ENCODE measurements around the gene PAQR4. TPM values are rescaled to one million over a fixed set of nuclear protein-coding genes. Genes with fewer than 3 reads are reported as not detected.

Gene PAQR4
- total and polyA plus RNA-seq, 2 of the 13 experiments (the other 11 are each of a cell fraction or from before 2014, with no cell fraction given), result 15.9 to 24.8 TPM

DNA sequence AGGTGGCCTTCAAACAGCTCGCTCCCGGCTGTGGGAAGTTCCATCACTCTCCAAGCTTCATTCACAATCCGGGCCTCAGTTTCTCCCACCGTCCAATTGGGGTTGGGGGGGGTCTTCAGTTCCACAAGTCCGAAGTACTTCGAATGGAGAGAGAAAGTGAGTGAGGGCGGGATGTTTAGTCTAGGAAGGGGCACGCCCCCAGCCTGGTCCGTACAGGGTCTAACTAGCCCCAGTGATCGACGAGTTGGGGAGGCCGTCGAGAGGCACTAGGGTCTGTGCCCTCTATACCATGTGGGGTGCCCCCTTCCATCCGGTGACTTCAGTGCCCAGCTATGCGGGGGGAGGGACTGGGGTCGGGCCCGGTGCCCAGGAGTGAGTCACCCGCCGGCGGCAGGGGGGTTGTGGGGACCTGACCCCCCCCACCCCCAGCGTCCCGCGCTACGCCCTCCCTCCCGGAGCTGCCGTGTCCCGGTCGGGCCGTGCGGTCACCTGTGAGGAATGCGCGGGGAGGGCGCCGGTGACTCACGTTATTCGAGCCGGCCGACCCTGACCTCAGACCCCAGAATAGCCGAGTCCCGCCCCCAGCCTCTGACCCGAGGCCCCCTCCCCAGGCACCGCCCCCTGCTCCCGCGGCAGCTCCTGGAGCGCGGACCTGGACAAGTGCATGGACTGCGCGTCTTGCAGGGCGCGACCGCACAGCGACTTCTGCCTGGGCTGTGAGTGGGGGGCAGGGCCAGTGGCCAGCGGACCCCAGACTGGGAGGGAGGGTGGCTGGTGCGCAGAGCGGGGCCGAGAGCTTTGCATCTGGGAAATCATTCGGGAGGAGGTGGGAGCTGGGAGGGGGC is 51.7 kb downstream of the PAQR4 start (continued):
- TF ChIP-seq ARNT2 (CRISPR knock-in tag; IDR thresholded peaks at IDR 0.05; ENCODE audit: low read depth) (peak; percentile 57; the same call in 1 of the 2 replicates), CREM (IDR thresholded peaks at IDR 0.05) (peak; percentile 54), CREM (CRISPR knock-in tag; IDR thresholded peaks at IDR 0.05) (no peak), GTF3A (CRISPR knock-in tag; conservative IDR thresholded peaks at IDR 0.05) (peak; percentile 84; the same call in 1 of the 2 replicates), ZNF160 (CRISPR knock-in tag; IDR thresholded peaks at IDR 0.05) (0 out of 2 replicates have a peak, but pooled peaks have one; percentile 57), ZMYM3 (CRISPR knock-in tag; IDR thresholded peaks at IDR 0.05) (peak; percentile 22; the same call in 1 of the 2 replicates), ZNF577 (CRISPR knock-in tag; IDR thresholded peaks at IDR 0.05; ENCODE audit: borderline replicate concordance, low read depth) (no peak), FOXK1 (CRISPR knock-in tag; IDR thresholded peaks at IDR 0.05; ENCODE audit: borderline replicate concordance, low read depth) (peak; percentile 34; the same call in 1 of the 2 replicates), ZNF326 (CRISPR knock-in tag; IDR thresholded peaks at IDR 0.05; ENCODE audit: borderline replicate concordance) (no peak), PAF1 (CRISPR knock-in tag; IDR thresholded peaks at IDR 0.05) (0 out of 2 replicates have a peak, but pooled peaks have one; percentile 37), ZNF34 (CRISPR knock-in tag; IDR thresholded peaks at IDR 0.05; ENCODE audit: borderline replicate concordance) (0 out of 2 replicates have a peak, but pooled peaks have one; percentile 76), ZNF354B (CRISPR knock-in tag; IDR thresholded peaks at IDR 0.05) (no peak), NPAS2 (CRISPR knock-in tag; IDR thresholded peaks at IDR 0.05; ENCODE audit: borderline replicate concordance) (no peak), CBX5 (CRISPR knock-in tag; IDR thresholded peaks at IDR 0.05; ENCODE audit: borderline replicate concordance) (0 out of 2 replicates have a peak, but pooled peaks have one; percentile 40), JDP2 (CRISPR knock-in tag; IDR thresholded peaks at IDR 0.05; ENCODE audit: borderline replicate concordance) (no peak), ZNF550 (CRISPR knock-in tag; IDR thresholded peaks at IDR 0.05; ENCODE audit: borderline replicate concordance) (no peak)
- TF ChIP-seq, protein P1, sequence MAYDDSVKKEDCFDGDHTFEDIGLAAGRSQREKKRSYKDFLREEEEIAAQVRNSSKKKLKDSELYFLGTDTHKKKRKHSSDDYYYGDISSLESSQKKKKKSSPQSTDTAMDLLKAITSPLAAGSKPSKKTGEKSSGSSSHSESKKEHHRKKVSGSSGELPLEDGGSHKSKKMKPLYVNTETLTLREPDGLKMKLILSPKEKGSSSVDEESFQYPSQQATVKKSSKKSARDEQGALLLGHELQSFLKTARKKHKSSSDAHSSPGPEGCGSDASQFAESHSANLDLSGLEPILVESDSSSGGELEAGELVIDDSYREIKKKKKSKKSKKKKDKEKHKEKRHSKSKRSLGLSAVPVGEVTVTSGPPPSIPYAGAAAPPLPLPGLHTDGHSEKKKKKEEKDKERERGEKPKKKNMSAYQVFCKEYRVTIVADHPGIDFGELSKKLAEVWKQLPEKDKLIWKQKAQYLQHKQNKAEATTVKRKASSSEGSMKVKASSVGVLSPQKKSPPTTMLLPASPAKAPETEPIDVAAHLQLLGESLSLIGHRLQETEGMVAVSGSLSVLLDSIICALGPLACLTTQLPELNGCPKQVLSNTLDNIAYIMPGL (CRISPR knock-in tag; IDR thresholded peaks at IDR 0.05; ENCODE audit: borderline replicate concordance in 1 of 2, low read depth in 1 of 2), result peak; percentile 44 to 64; a peak in 3 of 4 replicates
- TF ChIP-seq, protein P2, sequence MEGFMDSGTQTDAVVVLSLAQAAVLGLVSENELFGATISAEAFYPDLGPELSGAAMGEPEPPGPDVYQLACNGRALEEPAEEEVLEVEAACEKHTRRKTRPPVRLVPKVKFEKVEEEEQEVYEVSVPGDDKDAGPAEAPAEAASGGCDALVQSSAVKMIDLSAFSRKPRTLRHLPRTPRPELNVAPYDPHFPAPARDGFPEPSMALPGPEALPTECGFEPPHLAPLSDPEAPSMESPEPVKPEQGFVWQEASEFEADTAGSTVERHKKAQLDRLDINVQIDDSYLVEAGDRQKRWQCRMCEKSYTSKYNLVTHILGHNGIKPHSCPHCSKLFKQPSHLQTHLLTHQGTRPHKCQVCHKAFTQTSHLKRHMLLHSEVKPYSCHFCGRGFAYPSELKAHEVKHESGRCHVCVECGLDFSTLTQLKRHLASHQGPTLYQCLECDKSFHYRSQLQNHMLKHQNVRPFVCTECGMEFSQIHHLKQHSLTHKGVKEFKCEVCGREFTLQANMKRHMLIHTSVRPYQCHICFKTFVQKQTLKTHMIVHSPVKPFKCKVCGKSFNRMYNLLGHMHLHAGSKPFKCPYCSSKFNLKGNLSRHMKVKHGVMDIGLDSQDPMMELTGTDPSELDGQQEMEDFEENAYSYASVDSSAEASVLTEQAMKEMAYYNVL (CRISPR knock-in tag; IDR thresholded peaks at IDR 0.05; ENCODE audit: borderline replicate concordance), result peak; percentile 12
- TF ChIP-seq, protein P3, sequence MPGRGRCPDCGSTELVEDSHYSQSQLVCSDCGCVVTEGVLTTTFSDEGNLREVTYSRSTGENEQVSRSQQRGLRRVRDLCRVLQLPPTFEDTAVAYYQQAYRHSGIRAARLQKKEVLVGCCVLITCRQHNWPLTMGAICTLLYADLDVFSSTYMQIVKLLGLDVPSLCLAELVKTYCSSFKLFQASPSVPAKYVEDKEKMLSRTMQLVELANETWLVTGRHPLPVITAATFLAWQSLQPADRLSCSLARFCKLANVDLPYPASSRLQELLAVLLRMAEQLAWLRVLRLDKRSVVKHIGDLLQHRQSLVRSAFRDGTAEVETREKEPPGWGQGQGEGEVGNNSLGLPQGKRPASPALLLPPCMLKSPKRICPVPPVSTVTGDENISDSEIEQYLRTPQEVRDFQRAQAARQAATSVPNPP (CRISPR knock-in tag; IDR thresholded peaks at IDR 0.05), result 0 out of 2 replicates have a peak, but pooled peaks have one; percentile 69
- TF ChIP-seq, protein P4, sequence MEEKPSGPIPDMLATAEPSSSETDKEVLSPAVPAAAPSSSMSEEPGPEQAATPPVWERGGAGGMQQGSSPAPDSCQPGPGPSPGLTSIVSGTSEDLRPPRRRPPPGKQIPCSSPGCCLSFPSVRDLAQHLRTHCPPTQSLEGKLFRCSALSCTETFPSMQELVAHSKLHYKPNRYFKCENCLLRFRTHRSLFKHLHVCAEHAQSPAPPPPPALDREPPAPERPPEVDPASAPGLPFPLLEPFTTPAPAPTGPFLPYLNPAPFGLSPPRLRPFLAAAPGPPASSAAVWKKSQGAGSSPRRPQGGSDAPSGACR (CRISPR knock-in tag; IDR thresholded peaks at IDR 0.05), result peak; percentile 90
